Activated CD4-positive, CD25-positive, alpha-beta regulatory T cell treated with anti-CD3 and anti-CD28 coated beads, Interleukin-2, amount 50 U/mL, for 72 hours (primary cell): ENCODE results near the gene SMIM44.
A peak's percentile ranks its signal among the peaks of the same experiment; 100 is the strongest.

Experiments
- DNase-seq: peaks from one replicate; pipeline ENCODE4 v3.0.0; 2021

SMIM44 gene

DNA sequence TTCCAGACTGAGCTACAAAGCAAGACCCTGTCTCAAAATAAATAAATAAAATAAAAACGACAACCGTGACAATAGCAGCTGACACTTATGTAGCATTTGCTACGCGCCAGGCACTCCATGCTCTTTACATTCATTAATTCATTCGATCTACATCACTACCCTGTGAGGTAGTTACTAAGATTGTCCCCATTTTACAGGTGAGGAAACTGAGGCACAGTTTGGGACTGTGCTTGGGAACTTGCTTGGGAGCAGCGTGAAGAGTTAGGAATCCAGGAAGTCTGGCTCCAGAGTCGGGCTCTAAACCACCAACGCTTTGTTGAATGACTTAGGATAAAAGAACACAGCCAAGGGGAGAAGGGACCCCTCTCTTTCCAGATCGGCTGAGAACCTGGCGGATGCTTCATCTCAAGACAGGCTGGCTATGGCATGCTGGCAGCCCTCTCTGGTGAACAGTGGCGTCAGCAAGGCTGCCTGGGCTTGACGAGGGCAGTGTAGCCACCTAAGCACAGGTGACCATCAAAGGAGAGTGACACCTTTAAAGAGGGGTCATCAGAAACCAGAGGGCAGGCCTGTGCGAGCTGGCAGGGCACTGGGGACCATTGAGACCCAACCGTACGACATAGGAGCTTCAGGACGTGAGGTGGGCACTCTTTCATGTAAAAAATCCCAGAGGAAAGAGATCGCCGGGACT, 16.6 kb upstream of the SMIM44 start:
- DNase-seq = no peak

DNA sequence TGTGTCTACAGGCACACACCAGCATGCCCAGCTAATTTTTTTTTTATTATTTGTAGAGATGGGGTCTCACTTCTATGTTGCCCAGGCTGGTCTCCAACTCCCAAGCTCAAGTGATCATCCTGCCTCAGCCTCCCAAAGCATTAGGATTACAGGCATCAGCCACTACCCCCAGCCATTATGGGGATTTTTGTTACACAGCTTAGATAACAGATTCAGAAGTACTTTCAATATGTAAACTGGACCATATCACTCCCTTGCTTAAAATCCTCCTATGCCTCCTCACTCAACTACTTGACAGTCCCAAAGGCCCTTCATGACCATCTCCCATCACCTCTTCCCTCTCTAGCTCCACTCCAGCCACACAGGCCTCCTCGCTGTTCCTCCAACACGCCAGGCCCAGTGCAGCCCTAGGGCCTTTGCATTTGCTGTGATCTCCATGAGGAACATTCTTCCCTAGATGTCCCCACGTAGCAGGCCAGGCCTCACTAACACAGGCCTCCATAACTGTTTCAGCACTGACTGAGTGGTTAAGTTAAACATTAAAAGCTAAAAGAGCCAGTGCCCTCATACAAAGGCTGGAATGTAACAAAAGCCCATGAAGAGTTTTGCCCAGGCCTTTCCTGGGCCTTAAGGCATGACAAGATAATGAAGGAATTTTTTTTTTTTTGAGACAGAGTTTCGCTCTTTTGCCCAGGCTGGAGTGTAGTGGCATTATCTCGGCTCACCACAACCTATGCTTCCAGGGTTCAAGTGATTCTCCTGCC, 14.7 kb upstream of the SMIM44 start:
- no peak for DNase-seq

GRCh38 chr19:3496392-3497273, 13.4 kb upstream of the SMIM44 start:
- no peak for DNase-seq

GRCh38 chr19:3494559-3494958, 11.3 kb upstream of the SMIM44 start:
- DNase-seq = no peak

DNA sequence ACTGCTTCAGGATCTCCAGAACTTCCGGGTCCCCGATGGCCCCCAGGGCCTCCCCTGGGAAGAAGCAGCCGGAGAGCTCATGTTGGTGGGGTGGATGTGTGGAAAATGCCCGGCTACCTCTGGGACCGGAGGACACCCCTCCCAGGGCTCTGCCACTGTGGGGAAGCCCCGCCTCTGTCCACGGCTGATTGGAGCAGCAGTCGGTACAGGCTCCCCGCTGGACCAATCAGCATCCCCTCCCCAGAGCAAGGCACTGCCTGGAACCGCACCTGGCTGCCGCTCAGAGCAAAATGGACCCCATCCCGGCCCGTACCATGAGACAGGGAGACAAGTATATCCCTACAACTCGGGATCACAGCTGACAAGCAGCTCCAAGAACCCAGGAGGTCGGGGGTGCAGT, 10.8 kb upstream of the SMIM44 start:
- DNase-seq = no peak

DNA sequence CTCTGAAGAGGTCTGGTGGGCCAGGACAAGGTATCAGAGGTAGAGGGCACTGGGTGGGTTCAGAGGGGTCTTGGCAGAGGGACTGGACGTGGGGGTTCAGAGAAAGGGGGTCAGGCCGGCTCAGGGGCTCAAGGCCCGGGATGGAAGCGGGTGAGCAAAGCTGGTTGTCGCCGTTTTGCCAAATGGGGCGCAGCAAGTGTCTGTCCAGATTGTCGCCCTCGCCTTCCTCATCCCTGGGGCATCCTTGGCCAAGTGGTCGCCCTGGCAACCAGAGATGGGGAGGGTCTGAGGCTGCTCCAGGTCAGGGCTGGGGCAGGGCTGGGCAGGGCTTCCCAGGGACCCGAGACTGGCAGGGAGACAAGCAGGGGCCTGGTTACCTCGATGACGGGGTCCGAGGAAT, 10.4 kb upstream of the SMIM44 start:
- no peak for DNase-seq

GRCh38 chr19:3492919-3493318, 9.7 kb upstream of the SMIM44 start:
- DNase-seq = no peak

GRCh38 chr19:3492131-3492839, 9.0 kb upstream of the SMIM44 start:
- no peak for DNase-seq

GRCh38 chr19:3491396-3492119, 8.3 kb upstream of the SMIM44 start:
- no peak for DNase-seq

DNA sequence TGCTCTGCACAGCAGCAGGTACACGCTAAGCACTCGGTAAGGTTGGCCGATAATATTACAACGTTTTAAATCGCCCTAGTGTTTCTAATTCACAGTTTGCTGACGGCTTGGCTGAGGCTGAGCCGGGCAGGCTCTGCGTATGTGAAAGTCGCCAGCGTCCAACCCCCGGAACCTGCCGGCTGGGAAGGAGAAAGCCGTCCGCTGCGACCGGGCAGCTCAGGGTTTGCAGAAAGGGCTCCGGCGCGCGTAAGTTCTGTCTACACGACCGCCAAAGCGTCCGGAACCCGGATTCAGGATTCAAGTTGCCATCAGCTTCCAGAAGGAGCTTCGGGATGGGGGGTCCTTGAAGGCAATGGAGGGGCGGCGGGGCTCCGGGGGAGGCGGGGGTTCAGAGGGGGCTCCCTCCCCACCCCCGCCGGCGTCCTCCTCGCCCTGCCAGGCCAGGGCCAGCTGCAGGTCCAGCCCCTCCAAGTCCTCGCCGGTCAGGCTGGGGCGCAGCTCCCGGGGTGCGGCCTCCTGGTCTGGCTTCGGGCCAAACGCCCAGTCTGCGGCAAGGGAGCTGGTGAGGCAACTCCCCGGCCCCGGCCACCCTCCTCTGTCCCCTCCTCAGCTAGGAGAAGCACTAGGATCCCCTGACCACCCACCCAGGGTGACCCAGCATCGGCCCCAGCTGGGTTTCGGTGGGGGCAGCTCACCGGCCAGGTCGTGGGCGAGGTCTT, 575 bp downstream of the SMIM44 start:
- no peak for DNase-seq

DNA sequence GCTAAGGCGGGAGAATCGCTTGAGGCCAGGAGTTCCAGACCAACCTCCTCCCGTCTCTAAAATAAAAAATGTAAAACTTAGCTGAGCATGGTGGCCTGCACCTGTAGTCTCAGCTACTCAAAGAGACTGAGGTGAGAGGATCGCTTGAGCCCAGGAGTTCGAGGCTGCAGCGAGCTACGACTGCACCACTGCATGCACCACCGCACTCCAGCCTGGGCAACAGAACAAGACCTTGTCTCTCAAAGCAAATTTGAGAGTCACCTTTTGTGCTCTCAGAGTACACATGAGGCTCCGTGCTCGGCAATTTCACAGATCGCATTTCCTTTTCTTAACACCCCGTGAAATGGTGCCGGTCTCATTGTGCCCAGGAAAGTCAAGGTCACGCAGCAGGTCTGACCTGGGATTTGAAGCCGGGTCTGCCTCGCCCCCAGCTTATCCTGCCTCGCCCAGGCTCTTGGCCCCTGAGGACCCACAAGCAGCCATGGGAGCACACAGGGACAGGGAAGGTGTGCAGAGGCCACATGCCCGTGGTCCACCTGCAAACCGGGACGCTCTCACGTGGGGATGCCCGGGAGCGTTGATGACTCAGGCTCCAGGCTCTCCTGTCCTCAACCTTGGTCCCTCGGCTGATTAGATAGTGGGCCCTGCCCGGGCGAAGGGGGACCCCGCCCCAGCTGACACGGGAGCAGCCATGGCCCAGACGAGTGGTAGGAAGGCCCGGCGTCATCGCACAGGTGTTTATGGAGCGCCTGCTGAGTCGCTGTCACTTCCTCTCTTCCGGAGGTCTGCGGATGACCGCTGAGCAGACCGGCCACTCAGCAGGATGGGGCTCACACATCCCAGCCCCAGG, 1.8 kb downstream of the SMIM44 start:
- DNase-seq = no peak

DNA sequence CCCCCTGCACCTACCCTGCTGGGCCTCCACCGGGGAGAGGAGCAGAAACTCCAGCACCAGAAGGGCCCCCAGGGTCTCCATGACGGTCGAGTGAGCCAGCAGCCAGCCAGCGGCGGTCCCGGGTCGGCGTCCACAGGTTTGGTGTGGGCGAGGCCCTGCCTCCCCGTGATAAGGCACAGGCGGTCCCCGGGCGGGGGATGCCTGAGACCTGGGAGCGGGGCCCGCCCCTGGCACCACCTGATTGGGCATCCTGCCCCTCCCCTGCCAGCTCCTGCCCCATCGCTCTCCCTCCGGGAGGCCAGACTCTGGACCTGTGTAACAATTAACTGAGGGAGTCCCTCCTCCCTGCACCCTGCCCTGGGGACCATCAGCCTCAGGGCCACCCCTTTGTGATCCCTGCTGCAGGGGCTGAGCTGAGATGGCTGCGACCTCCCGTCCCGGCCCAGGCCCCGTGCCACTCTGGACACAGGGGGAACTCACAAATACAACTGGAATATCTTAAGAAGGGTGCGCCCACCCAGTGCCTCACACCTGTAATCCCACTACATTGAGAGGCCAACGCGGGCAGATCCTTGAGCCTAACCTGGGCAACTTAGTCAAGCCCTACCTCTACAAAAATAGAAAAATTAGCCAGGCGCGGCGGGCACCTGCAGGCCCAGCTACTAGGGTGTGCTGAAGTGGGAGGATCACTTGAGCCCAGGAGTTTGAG, 2.7 kb downstream of the SMIM44 start, which contains the start of gene SMIM24:
SMIM24 (minus strand) TSS at position 143 of the 709 bp plus-strand sequence; CDS start at position 81, 62 bp downstream.
- no peak for DNase-seq

GRCh38 chr19:3479834-3480215, 3.4 kb downstream of the SMIM44 start:
- DNase-seq = no peak

- DNase-seq = peak; percentile 53
Measured at GRCh38 chr19:3479177-3479833, 3.9 kb downstream of the SMIM44 start.

GRCh38 chr19:3478409-3479176, 4.6 kb downstream of the SMIM44 start:
- DNase-seq = no peak

- DNase-seq = no peak
Measured at GRCh38 chr19:3477951-3478350, 5.3 kb downstream of the SMIM44 start.

DNA sequence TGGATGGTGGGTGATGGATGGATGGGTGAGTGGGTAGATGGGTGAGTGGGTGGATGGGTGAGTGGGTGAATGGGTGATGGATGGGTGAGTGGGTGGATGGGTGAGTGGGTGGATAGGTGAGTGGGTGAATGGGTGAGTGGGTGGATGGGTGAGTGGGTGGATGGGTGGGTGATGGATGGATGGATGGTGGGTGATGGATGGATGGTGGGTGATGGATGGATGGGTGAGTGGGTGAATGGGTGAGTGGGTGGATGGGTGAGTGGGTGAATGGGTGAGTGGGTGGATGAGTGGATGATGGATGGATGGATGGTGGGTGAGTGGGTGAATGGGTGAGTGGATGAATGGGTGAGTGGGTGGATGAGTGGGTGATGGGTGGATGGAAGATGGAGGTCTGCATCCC, 5.7 kb downstream of the SMIM44 start:
- DNase-seq = no peak

- DNase-seq = no peak
Measured at GRCh38 chr19:3476830-3477229, 6.4 kb downstream of the SMIM44 start.
